RWPE2 (cell line): ENCODE results near the gene UFSP1.
"Not testable (repeated sequence)": the region's sequence is repeated elsewhere in the genome, so short reads cannot be mapped to it uniquely, and the experiment has no call there.

ENCODE experiments used
- ATAC-seq: fragments of 200-7000 bp; cut with Tn5 transposase; 3 replicates; pipeline ENCODE4 v1.9.1; 2021; ENCODE audit warnings: low read depth
- DNase-seq: peaks from one replicate; pipeline ENCODE4 v3.0.0-alpha.2; 2020; ENCODE audit warnings: low spot score
- H3K27ac ChIP-seq: fragments of 450-650 bp; 2 replicates; pipeline ENCODE4 v1.5.1; 2017; ENCODE audit warnings: mild to moderate bottlenecking; ENCODE audit not compliant: poor library complexity, severe bottlenecking
- H3K27me3 ChIP-seq: fragments of 250-450 bp; sonication (Bioruptor Pico); 2 replicates; pipeline ENCODE4 v1.5.1; 2021; ENCODE audit warnings: mild to moderate bottlenecking, moderate library complexity; ENCODE audit not compliant: insufficient read depth, poor library complexity, severe bottlenecking
- H3K36me3 ChIP-seq: fragments of 250-450 bp; sonication (Bioruptor Pico); 2 replicates; pipeline ENCODE4 v1.5.1; 2020; ENCODE audit warnings: low read depth, mild to moderate bottlenecking, moderate library complexity
- H3K4me1 ChIP-seq: fragments of 250-450 bp; sonication (Bioruptor Pico); 2 replicates; pipeline ENCODE4 v1.5.1; 2021; ENCODE audit warnings: mild to moderate bottlenecking, moderate library complexity; ENCODE audit not compliant: insufficient read depth, poor library complexity, severe bottlenecking
- H3K4me3 ChIP-seq: fragments of 250-450 bp; sonication (Bioruptor Pico); 2 replicates; pipeline ENCODE4 v1.5.1; 2021; ENCODE audit warnings: mild to moderate bottlenecking, moderate library complexity; ENCODE audit not compliant: severe bottlenecking
- H3K9me3 ChIP-seq: fragments of 250-450 bp; sonication (Bioruptor Pico); 2 replicates; pipeline ENCODE4 v1.5.1; 2021; ENCODE audit warnings: mild to moderate bottlenecking, moderate library complexity; ENCODE audit not compliant: severe bottlenecking
- CTCF ChIP-seq: fragments of 450-650 bp; IDR thresholded peaks from one replicate; pipeline ENCODE4 v1.5.1; 2017; ENCODE audit warnings: mild to moderate bottlenecking, moderate library complexity; ENCODE audit not compliant: poor library complexity, severe bottlenecking

The UFSP1 gene

GRCh38 chr7:100921039-100921438, 31.5 kb upstream of the UFSP1 start:
- H3K4me1 ChIP-seq, result no peaks in the 10 kb centered on the region

GRCh38 chr7:100919779-100920437, 30.4 kb upstream of the UFSP1 start:
- H3K36me3 ChIP-seq, DNase-seq, H3K4me1 ChIP-seq, H3K4me3 ChIP-seq, H3K27ac ChIP-seq, H3K27me3 ChIP-seq, ATAC-seq, H3K9me3 ChIP-seq: not testable (repeated sequence)

More at GRCh38 chr7:100921039-100921438, 31.5 kb upstream of the UFSP1 start:
- no peak for ATAC-seq
- Histone ChIP-seq H3K4me3 (no peak overlapping the region), H3K9me3 (no peaks in the 10 kb centered on the region), H3K27ac (no peak overlapping the region), H3K36me3 (no peaks in the 10 kb centered on the region), H3K27me3 (no peaks in the 10 kb centered on the region)
- no peak for DNase-seq
- no peak for TF ChIP-seq CTCF

GRCh38 chr7:100919335-100919734, 29.8 kb upstream of the UFSP1 start:
- H3K36me3 ChIP-seq, H3K27me3 ChIP-seq, H3K27ac ChIP-seq, H3K9me3 ChIP-seq, H3K4me1 ChIP-seq, ATAC-seq, H3K4me3 ChIP-seq, DNase-seq: not testable (repeated sequence)

- H3K4me1 ChIP-seq, result no peaks in the 10 kb centered on the region
- no peaks in the 10 kb centered on the region for H3K36me3 ChIP-seq
- H3K27me3 ChIP-seq, result no peaks in the 10 kb centered on the region
- ATAC-seq (peak; percentile 51; the same call in 2 of the 3 replicates), DNase-seq (no peak)
- H3K9me3 ChIP-seq, result no peaks in the 10 kb centered on the region
- no peak overlapping the region for H3K4me3 ChIP-seq
- H3K27ac ChIP-seq, result no peak overlapping the region
- no peak for TF ChIP-seq CTCF
Observed at GRCh38 chr7:100914879-100915447, 25.4 kb upstream of the UFSP1 start.

- no peak overlapping the region for H3K4me3 ChIP-seq
- TF ChIP-seq CTCF, result no peak
- H3K36me3 ChIP-seq, result no peaks in the 10 kb centered on the region
- no peak overlapping the region for H3K27ac ChIP-seq
- H3K4me1 ChIP-seq, result no peaks in the 10 kb centered on the region
- H3K27me3 ChIP-seq, result no peaks in the 10 kb centered on the region
- DNase-seq (no peak), ATAC-seq (no peak)
- H3K9me3 ChIP-seq, result no peaks in the 10 kb centered on the region
Observed at GRCh38 chr7:100914208-100914878, 24.8 kb upstream of the UFSP1 start.

- ATAC-seq, result no peak
- Histone ChIP-seq H3K27ac (no peak overlapping the region), H3K36me3 (no peaks in the 10 kb centered on the region), H3K27me3 (no peaks in the 10 kb centered on the region), H3K9me3 (no peaks in the 10 kb centered on the region), H3K4me1 (no peaks in the 10 kb centered on the region), H3K4me3 (no peak overlapping the region)
- TF ChIP-seq CTCF, result no peak
- no peak for DNase-seq
Observed at GRCh38 chr7:100911484-100911883, 22.0 kb upstream of the UFSP1 start.

GRCh38 chr7:100910443-100910842, 20.9 kb upstream of the UFSP1 start:
- not testable (repeated sequence) for DNase-seq, H3K36me3 ChIP-seq, H3K9me3 ChIP-seq, H3K4me1 ChIP-seq, H3K4me3 ChIP-seq, H3K27ac ChIP-seq, H3K27me3 ChIP-seq, ATAC-seq
